GM12878 (cell line): ENCODE results near the gene CALB2.

Experiments used
- CBX5 ChIP-seq: sonication (generic); IDR thresholded peaks from 2 replicates; pipeline ENCODE4 v1.6.1; 2016; ENCODE audit warnings: low read depth, moderate library complexity, mild to moderate bottlenecking, inconsistent platforms
- EZH2 ChIP-seq: IDR thresholded peaks from 2 replicates; pipeline ENCODE4 v1.6.1; 2012; ENCODE audit warnings: low read depth, mild to moderate bottlenecking, control low read depth, inconsistent platforms, low read length, borderline replicate concordance; ENCODE audit not compliant: control insufficient read depth
- HDAC2 ChIP-seq: fragments of 200-600 bp; sonication (generic); IDR thresholded peaks from 2 replicates; pipeline ENCODE4 v1.6.1; 2017
- TAF1 ChIP-seq: IDR thresholded peaks from 2 replicates; pipeline ENCODE4 v1.6.1; 2011; ENCODE audit warnings: mild to moderate bottlenecking, low read depth, low read length, borderline replicate concordance

GRCh38 chr16:71396594-71396993 is 38.1 kb downstream of the CALB2 start:
- TF ChIP-seq HDAC2 (no peak), TAF1 (no peak), CBX5 (no peak), EZH2 (no peak)
